GM12878 (cell line): ENCODE measurements around the gene AKTIP. TPM values are rescaled to one million over a fixed set of nuclear protein-coding genes. Genes with fewer than 3 reads are reported as not detected.

Source experiments
- ATF7 ChIP-seq: fragments of 450-650 bp; IDR thresholded peaks from 2 replicates; pipeline ENCODE4 v1.6.1; 2016; ENCODE audit warnings: low read depth, mild to moderate bottlenecking
- BCL11A ChIP-seq: IDR thresholded peaks from 2 replicates; pipeline ENCODE4 v1.6.1; 2011; ENCODE audit warnings: low read depth, low read length
- CEBPB ChIP-seq, 2 experiments: fragments of 150-350 bp in 1 of 2; IDR thresholded peaks; 2 replicates each; pipeline ENCODE4 v1.6.1; 2012 to 2014; ENCODE audit warnings: low read depth in 2 of 2, low read length in 2 of 2, borderline replicate concordance in 1 of 2, inconsistent platforms in 1 of 2
- CHD2 ChIP-seq: IDR thresholded peaks from 2 replicates; pipeline ENCODE4 v1.6.1; 2011; ENCODE audit warnings: low read depth, low read length, improper control_type of control experiment, borderline replicate concordance
- CUX1 ChIP-seq: IDR thresholded peaks from 2 replicates; pipeline ENCODE4 v1.6.1; 2012; ENCODE audit warnings: improper control_type of control experiment, low read depth, low read length; ENCODE audit not compliant: insufficient replicate concordance
- EED ChIP-seq: sonication (generic); IDR thresholded peaks from 2 replicates; pipeline ENCODE4 v1.6.1; 2016; ENCODE audit warnings: antibody characterized with exemption, low read depth
- ETV6 ChIP-seq, 2 experiments: fragments of 450-650 bp in 1 of 2; IDR thresholded peaks in 1 of 2; conservative IDR thresholded peaks in 1 of 2; 2 replicates each; pipeline ENCODE4 v1.6.1; 2014; ENCODE audit warnings: antibody characterized with exemption in 1 of 2, borderline replicate concordance in 1 of 2, low read depth in 1 of 2, mild to moderate bottlenecking in 1 of 2, moderate library complexity in 1 of 2
- HCFC1 ChIP-seq: fragments of 150-350 bp; IDR thresholded peaks from 2 replicates; pipeline ENCODE4 v1.6.1; 2014; ENCODE audit warnings: low read length
- IKZF2 ChIP-seq, 2 experiments: fragments of 450-650 bp; IDR thresholded peaks; 2 replicates each; pipeline ENCODE4 v1.6.1; 2017; ENCODE audit warnings: mild to moderate bottlenecking in 2 of 2, moderate library complexity in 2 of 2
- IRF4 ChIP-seq: IDR thresholded peaks from 2 replicates; pipeline ENCODE4 v1.6.1; 2011; ENCODE audit warnings: low read depth, low read length
- MEF2A ChIP-seq: IDR thresholded peaks from 2 replicates; pipeline ENCODE4 v1.6.1; 2011; ENCODE audit warnings: low read depth, mild to moderate bottlenecking, low read length, moderate library complexity; ENCODE audit not compliant: insufficient read depth
- MLLT1 ChIP-seq: fragments of 450-650 bp; IDR thresholded peaks from 2 replicates; pipeline ENCODE4 v1.6.1; 2016; ENCODE audit warnings: mild to moderate bottlenecking
- MTA2 ChIP-seq: fragments of 450-650 bp; IDR thresholded peaks from 2 replicates; pipeline ENCODE4 v1.6.1; 2016; ENCODE audit warnings: low read depth, mild to moderate bottlenecking, moderate library complexity
- NR2F1 ChIP-seq: fragments of 450-650 bp; conservative IDR thresholded peaks from 2 replicates; pipeline ENCODE4 v1.6.1; 2017; ENCODE audit warnings: mild to moderate bottlenecking
- PAX5 ChIP-seq: IDR thresholded peaks from 2 replicates; pipeline ENCODE4 v1.6.1; 2011; ENCODE audit warnings: low read depth, low read length, borderline replicate concordance
- PKNOX1 ChIP-seq: fragments of 450-650 bp; IDR thresholded peaks from 2 replicates; pipeline ENCODE4 v1.6.1; 2016; ENCODE audit warnings: mild to moderate bottlenecking
- RB1 ChIP-seq: fragments of 450-650 bp; formaldehyde crosslinking; IDR thresholded peaks from 2 replicates; pipeline ENCODE4 v1.6.1; 2017; ENCODE audit warnings: mild to moderate bottlenecking, borderline replicate concordance
- SMAD1 ChIP-seq: fragments of 450-650 bp; IDR thresholded peaks from 2 replicates; pipeline ENCODE4 v1.6.1; 2018; ENCODE audit warnings: mild to moderate bottlenecking, low read depth; ENCODE audit not compliant: partially characterized antibody
- SP1 ChIP-seq: IDR thresholded peaks from one replicate; pipeline ENCODE4 v1.6.1; 2011; ENCODE audit warnings: low read depth, low read length
- STAT1 ChIP-seq: fragments of 450-650 bp; conservative IDR thresholded peaks from 2 replicates; pipeline ENCODE4 v1.6.1; 2014; ENCODE audit warnings: antibody characterized with exemption, mild to moderate bottlenecking
- TCF3 ChIP-seq: IDR thresholded peaks from 2 replicates; pipeline ENCODE4 v1.6.1; 2012; ENCODE audit warnings: low read depth, mild to moderate bottlenecking, low read length, borderline replicate concordance; ENCODE audit not compliant: insufficient read depth
- TCF7 ChIP-seq: IDR thresholded peaks from 2 replicates; pipeline ENCODE4 v1.6.1; 2014; ENCODE audit warnings: antibody characterized with exemption, borderline replicate concordance
- ZZZ3 ChIP-seq: IDR thresholded peaks from 2 replicates; pipeline ENCODE4 v1.6.1; 2011; ENCODE audit warnings: low read depth; ENCODE audit not compliant: control insufficient read depth, insufficient read length
- polyA plus RNA-seq, 11 experiments: library from polyadenylated mRNA; depleted of rRNA in 4 of 11; unstranded in 6 of 11; stranded (reverse) in 5 of 11; fragments of >200 nt; fragmentation: Nextera tagmentation in 4 of 11; fragmentation: Illumina TruSeq in 1 of 11; extraction: Ambion mirVana in 4 of 11; extraction: Trizol in 1 of 11; gene quantifications; 1 replicate in 1 of 11; 2 replicates in 10 of 11; pipeline versions ENCODE4 v1.2.1 to v1.2.3, GENCODE V29; 2011 to 2016; ENCODE audit warnings: inconsistent platforms in 2 of 11, missing spikeins in 2 of 11, low read depth in 1 of 11
- total RNA-seq, 4 experiments: library from RNA; depleted of rRNA in 3 of 4; stranded (reverse); fragments of >200 nt in 3 of 4; fragmentation: Illumina TruSeq in 1 of 4; extraction: Trizol in 1 of 4; gene quantifications; 2 replicates each; pipeline versions ENCODE4 v1.2.1 to v1.2.3, GENCODE V29; 2013 to 2021

AKTIP gene
- total and polyA plus RNA-seq, 10 of the 15 experiments (the other 5 are each of a cell fraction or from before 2014, with no cell fraction given) = 11.4 to 22.9 (median 13.6) TPM

- TF ChIP-seq IRF4 (0 out of 2 replicates have a peak, but pooled peaks have one; percentile 53), CUX1 (no peak), MLLT1 (peak; percentile 92), BCL11A (peak; percentile 85), PKNOX1 (peak; percentile 35; the same call in 1 of the 2 replicates), ZZZ3 (no peak), HCFC1 (no peak), SMAD1 (peak; percentile 52), TCF3 (peak; percentile 86), ETV6 (conservative IDR thresholded peaks at IDR 0.05 in 1 of 2, IDR thresholded peaks at IDR 0.05 in 1 of 2; ENCODE audit: borderline replicate concordance in 1 of 2, low read depth in 1 of 2) (peak in 1 of 2 experiments; percentile 100; a peak in 2 of 4 replicates), MEF2A (0 out of 2 replicates have a peak, but pooled peaks have one; percentile 33), IKZF2 (IDR thresholded peaks at IDR 0.05) (peak; percentile 96 to 97), CHD2 (peak; percentile 68; the same call in 1 of the 2 replicates), TCF7 (0 out of 2 replicates have a peak, but pooled peaks have one; percentile 28), SP1 (peak; percentile 88), PAX5 (peak; percentile 89), NR2F1 (peak; percentile 47; the same call in 1 of the 2 replicates), EED (peak; percentile 98), ATF7 (peak; percentile 83), STAT1 (no peak), CEBPB (IDR thresholded peaks at IDR 0.05; ENCODE audit: borderline replicate concordance in 1 of 2, low read depth in 2 of 2, low read length in 2 of 2) (0 out of 4 replicates have a peak, but pooled peaks of 1 of the 2 experiments have one; percentile 26), RB1 (no peak), MTA2 (peak; percentile 79)
Observed at GRCh38 chr16:53518550-53519416, 15.8 kb upstream of the AKTIP start (continued).
